Uterus (tissue), 4 donors: ENCODE measurements around the gene GRIN2A. TPM values are rescaled to one million over a fixed set of nuclear protein-coding genes. Genes with fewer than 3 reads are reported as not detected.
A peak's percentile ranks its signal among the peaks of the same experiment; 100 is the strongest.

Experiments
- DNase-seq, 2 donors: peaks; one replicate each; pipeline ENCODE4 v3.0.0-alpha.2; 2019 to 2020
- H3K27ac ChIP-seq, 2 donors: fragments of 200-600 bp; sonication (generic); 1 replicate in 1 of 2; 2 replicates in 1 of 2; pipeline ENCODE4 v1.5.1; 2016 to 2018
- H3K27me3 ChIP-seq, 2 donors: fragments of 200-600 bp; sonication (generic); one replicate each; pipeline ENCODE4 v1.5.1; 2018 to 2019; ENCODE audit warnings: control low read depth in 1 of 2
- H3K36me3 ChIP-seq, 2 donors: fragments of 200-600 bp; sonication (generic); one replicate each; pipeline ENCODE4 v1.5.1; 2019; ENCODE audit warnings: control low read depth in 1 of 2
- H3K4me1 ChIP-seq, 2 donors: fragments of 200-600 bp; sonication (generic); one replicate each; pipeline ENCODE4 v1.5.1; 2018 to 2019; ENCODE audit warnings: control low read depth in 1 of 2
- H3K4me3 ChIP-seq, 2 donors: fragments of 200-600 bp; sonication (generic); 1 replicate in 1 of 2; 2 replicates in 1 of 2; pipeline ENCODE4 v1.5.1; 2018 to 2019; ENCODE audit warnings: mild to moderate bottlenecking in 1 of 2
- H3K9me3 ChIP-seq, 2 donors: fragments of 200-600 bp; sonication (generic); one replicate each; pipeline ENCODE4 v1.5.1; 2019; ENCODE audit warnings: control low read depth in 1 of 2
- CTCF ChIP-seq, 4 experiments: fragments of 200-600 bp in 2 of 4; fragments of 450-650 bp in 2 of 4; sonication (generic) in 2 of 4; IDR thresholded peaks; one replicate each; pipeline ENCODE4 v1.5.1; 2016 to 2019; ENCODE audit warnings: antibody characterized with exemption in 4 of 4, mild to moderate bottlenecking in 2 of 4, moderate library complexity in 1 of 4
- POLR2A ChIP-seq, 2 donors: fragments of 450-650 bp; IDR thresholded peaks; one replicate each; pipeline ENCODE4 v1.6.1; 2016; ENCODE audit warnings: antibody characterized with exemption in 2 of 2, mild to moderate bottlenecking in 1 of 2, moderate library complexity in 1 of 2
- intact Hi-C: fragments of 100-400 bp; cut with DNase I; formaldehyde crosslinking; loops from one replicate; pipeline ENCODE4 v1.15.1; 2023; ENCODE audit warnings: low total_unique reads
- total RNA-seq, 4 donors: library from RNA; depleted of rRNA in 3 of 4; stranded (reverse); fragments of >200 nt in 3 of 4; gene quantifications; one replicate each; pipeline versions ENCODE4 v1.1.0 to v1.2.4, GENCODE V29; 2014 to 2023
- donor health status: DM: yes; HTN: yes; CAD: no.

The GRIN2A gene
- total RNA-seq, 4 donors from 2014 or later = under 0.01 to 2.4 (median 0.56) TPM

GRCh38 chr16:9800186-9800738, 382.0 kb downstream of the GRIN2A start:
- Histone ChIP-seq H3K36me3 (no peaks in the 10 kb centered on the region), H3K4me1 (no peaks in the 10 kb centered on the region), H3K27me3 (no peaks in the 10 kb centered on the region), H3K4me3 (no peak overlapping the region), H3K27ac (peak overlapping the region in 1 of 2 donors; percentile 42), H3K9me3 (no peaks in the 10 kb centered on the region)
- DNase-seq = no peak
- intact Hi-C loops = no loop called here
- no peak for TF ChIP-seq CTCF (IDR thresholded peaks at IDR 0.05)
- TF ChIP-seq POLR2A (IDR thresholded peaks at IDR 0.05) = no peak

GRCh38 chr16:9798952-9799580, 383.2 kb downstream of the GRIN2A start:
- H3K27me3 ChIP-seq = no peaks in the 10 kb centered on the region
- H3K9me3 ChIP-seq = no peaks in the 10 kb centered on the region
- H3K36me3 ChIP-seq = no peaks in the 10 kb centered on the region
- H3K4me3 ChIP-seq = no peak overlapping the region
- no peak for DNase-seq
- intact Hi-C loops = no loop called here
- TF ChIP-seq POLR2A (IDR thresholded peaks at IDR 0.05) (no peak), CTCF (IDR thresholded peaks at IDR 0.05) (no peak)
- H3K27ac ChIP-seq = peak overlapping the region in 1 of 2 donors; percentile 55
- no peaks in the 10 kb centered on the region for H3K4me1 ChIP-seq

- no peak overlapping the region for H3K4me3 ChIP-seq
- TF ChIP-seq POLR2A (IDR thresholded peaks at IDR 0.05) (no peak), CTCF (IDR thresholded peaks at IDR 0.05) (no peak)
- no peaks in the 10 kb centered on the region for H3K4me1 ChIP-seq
Measured at GRCh38 chr16:9798474-9798873, 383.8 kb downstream of the GRIN2A start.

GRCh38 chr16:9797306-9797705, 384.9 kb downstream of the GRIN2A start:
- TF ChIP-seq CTCF (IDR thresholded peaks at IDR 0.05) (no peak), POLR2A (IDR thresholded peaks at IDR 0.05) (no peak)
- DNase-seq = no peak
- H3K27me3 ChIP-seq = no peaks in the 10 kb centered on the region
- H3K4me1 ChIP-seq = no peaks in the 10 kb centered on the region
- no peak overlapping the region for H3K4me3 ChIP-seq
- H3K36me3 ChIP-seq = no peaks in the 10 kb centered on the region
- intact Hi-C loops = no loop called here
- no peak overlapping the region for H3K27ac ChIP-seq
- H3K9me3 ChIP-seq = no peaks in the 10 kb centered on the region

More at GRCh38 chr16:9798474-9798873, 383.8 kb downstream of the GRIN2A start:
- peak in 1 of 2 donors; percentile 12 for DNase-seq
- intact Hi-C loops = no loop called here
- Histone ChIP-seq H3K36me3 (no peaks in the 10 kb centered on the region), H3K27me3 (no peaks in the 10 kb centered on the region), H3K9me3 (no peaks in the 10 kb centered on the region), H3K27ac (peak overlapping the region in 1 of 2 donors; percentile 55)

GRCh38 chr16:9793623-9794022, 388.6 kb downstream of the GRIN2A start:
- Histone ChIP-seq H3K36me3 (no peaks in the 10 kb centered on the region), H3K4me1 (no peaks in the 10 kb centered on the region), H3K9me3 (no peaks in the 10 kb centered on the region), H3K27me3 (no peaks in the 10 kb centered on the region), H3K27ac (no peak overlapping the region), H3K4me3 (no peak overlapping the region)
- TF ChIP-seq POLR2A (IDR thresholded peaks at IDR 0.05) (no peak), CTCF (IDR thresholded peaks at IDR 0.05) (no peak)
- no peak for DNase-seq
- intact Hi-C loops = no loop called here
